Peyer's patch (tissue), 4 donors: ENCODE measurements around the gene CNTRL.

Experiments
- CTCF ChIP-seq, 6 experiments: fragments of 450-650 bp in 4 of 6; fragments of 200-600 bp in 2 of 6; sonication (generic) in 1 of 6; IDR thresholded peaks; one replicate each; pipeline ENCODE4 v1.5.1; 2017 to 2019; ENCODE audit warnings: antibody characterized with exemption in 6 of 6, mild to moderate bottlenecking in 3 of 6, moderate library complexity in 1 of 6
- POLR2A ChIP-seq, 2 donors: fragments of 450-650 bp; IDR thresholded peaks; one replicate each; pipeline ENCODE4 v1.5.1; 2017; ENCODE audit warnings: antibody characterized with exemption in 2 of 2, mild to moderate bottlenecking in 2 of 2, moderate library complexity in 2 of 2

- no peak for TF ChIP-seq POLR2A (IDR thresholded peaks at IDR 0.05)
- TF ChIP-seq CTCF (IDR thresholded peaks at IDR 0.05) = no peak
Observed at GRCh38 chr9:121034529-121034928, 40.2 kb upstream of the CNTRL start.
